ENCODE data around the gene TMBIM1. TPM values are rescaled to one million over a fixed set of nuclear protein-coding genes. Genes with fewer than 3 reads are reported as not detected.

TMBIM1 gene
- total RNA-seq, 2 donors from 2014 or later = 273 to 375 TPM

- TF ChIP-seq, protein P1, sequence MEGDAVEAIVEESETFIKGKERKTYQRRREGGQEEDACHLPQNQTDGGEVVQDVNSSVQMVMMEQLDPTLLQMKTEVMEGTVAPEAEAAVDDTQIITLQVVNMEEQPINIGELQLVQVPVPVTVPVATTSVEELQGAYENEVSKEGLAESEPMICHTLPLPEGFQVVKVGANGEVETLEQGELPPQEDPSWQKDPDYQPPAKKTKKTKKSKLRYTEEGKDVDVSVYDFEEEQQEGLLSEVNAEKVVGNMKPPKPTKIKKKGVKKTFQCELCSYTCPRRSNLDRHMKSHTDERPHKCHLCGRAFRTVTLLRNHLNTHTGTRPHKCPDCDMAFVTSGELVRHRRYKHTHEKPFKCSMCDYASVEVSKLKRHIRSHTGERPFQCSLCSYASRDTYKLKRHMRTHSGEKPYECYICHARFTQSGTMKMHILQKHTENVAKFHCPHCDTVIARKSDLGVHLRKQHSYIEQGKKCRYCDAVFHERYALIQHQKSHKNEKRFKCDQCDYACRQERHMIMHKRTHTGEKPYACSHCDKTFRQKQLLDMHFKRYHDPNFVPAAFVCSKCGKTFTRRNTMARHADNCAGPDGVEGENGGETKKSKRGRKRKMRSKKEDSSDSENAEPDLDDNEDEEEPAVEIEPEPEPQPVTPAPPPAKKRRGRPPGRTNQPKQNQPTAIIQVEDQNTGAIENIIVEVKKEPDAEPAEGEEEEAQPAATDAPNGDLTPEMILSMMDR (IDR thresholded peaks at IDR 0.05) = no peak
- intact Hi-C loops (cut with DNase I) = loop anchor here (5.0 kb wide), 1 partner anchor 46 kb away; the partner anchor contains the start of gene ARPC2
- Histone ChIP-seq H3K9ac (ENCODE audit: low read depth in 2 of 2, low read length in 2 of 2) (peak overlapping the region; percentile 13 to 73), H3K4me3 (no peak overlapping the region), H3K36me3 (no peaks in the 10 kb centered on the region), H3K4me1 (peaks cover 28% of the 10 kb centered on the region), H3K9me3 (no peaks in the 10 kb centered on the region), H3K27ac (peak overlapping the region; percentile 82), H3K27me3 (no peaks in the 10 kb centered on the region)
- DNase-seq = no peak
Observed at GRCh38 chr2:218262631-218263586, 29.4 kb downstream of the TMBIM1 start.

DNA sequence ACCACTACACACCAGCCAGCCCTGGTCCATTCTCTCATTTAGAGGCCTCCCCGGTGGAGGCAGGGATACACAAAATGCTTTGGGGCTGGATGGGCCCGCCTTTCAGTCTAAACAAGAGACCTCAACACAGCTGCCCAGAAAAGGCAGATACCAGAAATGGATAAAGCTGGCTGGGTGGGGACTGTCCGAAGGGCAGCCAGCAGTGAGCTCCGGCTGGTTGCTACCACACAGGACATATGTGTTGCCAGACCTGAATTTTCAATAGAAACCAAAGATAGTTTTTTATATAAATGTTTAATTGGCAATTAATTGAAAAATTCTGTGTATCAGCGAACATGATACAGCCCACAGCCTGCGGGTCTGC, 30.1 kb downstream of the TMBIM1 start:
- H3K27ac ChIP-seq = no peak overlapping the region
- H3K4me3 ChIP-seq = no peak overlapping the region
- TF ChIP-seq, protein P1 (IDR thresholded peaks at IDR 0.05) = no peak
- H3K4me1 ChIP-seq = peaks cover 28% of the 10 kb centered on the region
- H3K9ac ChIP-seq (ENCODE audit: low read depth in 2 of 2, low read length in 2 of 2) = peak overlapping the region in 1 of 2 donors; percentile 59
- no peak for DNase-seq
- no peaks in the 10 kb centered on the region for H3K9me3 ChIP-seq
- no peaks in the 10 kb centered on the region for H3K36me3 ChIP-seq
- intact Hi-C loops (cut with DNase I) = loop anchor here (5.0 kb wide), 1 partner anchor 45 kb away; the partner anchor contains the start of gene ARPC2
- H3K27me3 ChIP-seq = no peaks in the 10 kb centered on the region

DNA sequence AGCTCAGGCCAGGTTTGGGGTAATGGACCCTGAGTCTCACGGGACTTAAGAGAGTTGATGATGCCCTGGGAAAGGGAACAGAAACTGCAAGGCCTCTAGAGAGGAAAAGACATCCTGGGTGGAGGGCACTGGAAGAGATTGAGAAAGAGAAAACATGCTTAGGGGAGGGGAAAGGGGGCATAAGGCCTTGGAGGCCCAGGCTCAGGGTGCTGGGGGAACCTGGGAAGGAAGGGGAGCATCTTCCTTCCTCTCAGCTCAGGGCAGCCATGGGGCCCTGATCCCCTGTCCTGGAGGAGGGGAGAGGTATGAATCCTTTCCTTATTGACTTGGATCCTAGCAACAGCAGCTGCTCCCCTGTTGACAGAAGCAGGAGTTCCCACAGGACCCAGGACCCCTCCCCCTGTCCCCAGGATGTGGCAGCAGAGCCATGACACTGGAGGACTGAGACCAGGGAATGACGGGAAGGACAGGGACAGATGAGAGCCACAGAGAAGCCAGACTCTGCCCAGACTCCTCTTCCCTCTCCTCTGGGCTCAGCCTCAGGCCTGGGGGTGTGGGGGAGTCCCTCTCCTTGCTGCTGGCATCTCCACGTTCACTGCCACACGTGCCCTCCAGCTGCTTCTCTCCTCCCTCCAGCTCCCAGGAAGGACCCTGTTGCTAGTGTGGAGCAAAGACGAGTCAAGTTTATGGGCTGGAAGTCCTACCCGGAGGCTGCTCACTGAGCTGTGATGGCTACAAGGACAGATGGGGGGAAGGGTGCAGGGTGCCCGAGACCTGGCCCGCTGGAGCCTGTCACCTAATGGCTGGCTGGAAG, 30.7 kb downstream of the TMBIM1 start:
- Histone ChIP-seq H3K9ac (ENCODE audit: low read depth in 2 of 2, low read length in 2 of 2) (peak overlapping the region in 1 of 2 donors; percentile 59), H3K9me3 (no peaks in the 10 kb centered on the region), H3K36me3 (no peaks in the 10 kb centered on the region), H3K27me3 (no peaks in the 10 kb centered on the region), H3K4me3 (no peak overlapping the region), H3K27ac (peak overlapping the region; percentile 26), H3K4me1 (peaks cover 28% of the 10 kb centered on the region)
- TF ChIP-seq, protein P1 (IDR thresholded peaks at IDR 0.05) = no peak
- no peak for DNase-seq
- intact Hi-C loops (cut with DNase I) = loop anchor here (5.0 kb wide), 1 partner anchor 44 kb away; the partner anchor contains the start of gene ARPC2

DNA sequence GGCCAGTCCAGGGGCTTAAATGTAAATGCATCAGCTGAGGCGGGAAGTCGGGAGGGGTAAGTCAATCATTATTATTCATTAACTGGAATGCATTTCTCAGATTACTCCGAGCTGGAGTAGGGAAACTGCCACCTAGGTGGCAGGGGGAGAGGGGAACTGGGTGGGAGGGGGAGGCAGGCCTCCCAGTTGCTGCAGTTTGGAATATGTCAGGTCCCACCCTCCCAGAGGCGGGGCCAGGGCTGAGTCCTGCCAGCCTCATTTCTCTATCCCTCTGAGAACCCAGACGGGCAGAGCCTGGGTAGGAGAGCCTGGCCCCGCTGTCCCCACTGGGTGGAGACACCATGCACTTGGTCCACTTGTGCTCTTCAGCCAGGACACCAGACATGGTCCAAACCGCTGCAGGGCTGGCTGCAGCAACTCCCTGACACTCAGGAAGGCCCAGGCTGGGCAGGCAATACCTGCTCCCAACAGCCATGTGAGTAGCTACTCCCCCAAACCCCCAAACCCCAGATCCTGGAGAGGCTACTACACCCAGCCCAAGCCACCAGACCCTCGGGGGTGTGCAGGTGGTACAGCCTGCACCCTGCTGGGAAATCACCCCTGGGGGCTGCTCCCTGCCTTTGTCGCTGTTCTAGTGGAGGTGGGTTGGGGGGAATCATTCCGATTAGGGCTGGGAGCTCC, 31.4 kb downstream of the TMBIM1 start, which contains the start of gene GPBAR1:
Gene GPBAR1 (plus strand): TSS at position 274 of the 681 bp plus-strand sequence. CDS start 1,710 bp downstream, outside the sequence.
- no peak for DNase-seq
- Histone ChIP-seq H3K4me3 (no peak within 1 kb of the TSS), H3K27ac (peak within 1 kb of the TSS; percentile 67), H3K36me3 (no peaks in the 10 kb centered on the region), H3K27me3 (no peaks in the 10 kb centered on the region), H3K4me1 (peaks cover 28% of the 10 kb centered on the region), H3K9me3 (no peaks in the 10 kb centered on the region), H3K9ac (ENCODE audit: low read depth in 2 of 2, low read length in 2 of 2) (peak within 1 kb of the TSS; percentile 1 to 59)
- TF ChIP-seq, protein P1 (IDR thresholded peaks at IDR 0.05) = no peak
- intact Hi-C loops (cut with DNase I) = loop anchor here (5.0 kb wide), 1 partner anchor 44 kb away; the partner anchor contains the start of gene ARPC2
